Stimulated activated CD8-positive, alpha-beta memory T cell treated with anti-CD3 and anti-CD28 coated beads, Interleukin-15, amount 100 ng/mL, for 1 hour (primary cell): ENCODE measurements around the gene TYMP.

Experiments
- DNase-seq: peaks from one replicate; pipeline ENCODE4 v3.0.0-alpha.2; 2020; ENCODE audit warnings: low read depth

Gene TYMP

DNA sequence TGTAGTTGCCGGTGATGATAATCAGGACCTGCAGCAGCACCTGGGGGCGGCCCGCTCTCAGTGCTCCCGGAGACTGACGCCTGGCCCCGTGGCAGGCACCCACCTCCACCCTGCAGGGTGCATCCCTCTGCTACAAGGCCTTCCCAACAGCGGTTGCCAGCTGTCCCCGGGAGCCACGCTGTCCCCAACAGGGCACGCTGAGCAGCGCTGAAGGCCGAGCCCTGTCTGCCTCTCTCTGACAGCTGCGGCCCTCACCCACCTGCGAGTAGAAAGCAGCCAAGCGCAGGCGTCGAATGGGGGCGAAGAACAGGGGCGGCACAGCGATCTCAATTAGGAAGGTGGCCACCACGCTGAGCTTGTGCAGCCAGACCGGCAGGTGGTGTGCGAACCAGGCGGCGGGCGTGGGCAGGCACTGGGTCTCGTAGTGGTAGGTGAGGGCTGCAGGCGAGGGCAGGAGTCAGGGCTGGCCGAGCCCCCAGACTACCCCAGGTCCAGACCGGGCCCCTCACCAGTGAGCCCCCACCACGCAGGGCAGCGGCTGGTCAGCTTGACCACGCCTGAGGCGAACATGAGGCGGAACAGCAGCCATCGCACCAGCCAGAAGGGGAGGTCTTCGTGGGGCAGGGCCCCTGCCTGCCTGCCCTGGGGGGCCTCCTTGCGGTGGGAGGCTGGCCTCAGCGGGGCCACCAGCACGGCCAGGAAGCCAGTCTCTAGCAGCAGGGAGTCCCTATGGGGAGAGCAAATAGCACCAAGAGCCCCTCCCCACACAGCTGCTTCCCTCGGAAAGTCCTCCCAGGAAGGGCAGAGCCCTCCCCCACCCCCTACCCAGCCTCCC, 23.8 kb downstream of the TYMP start:
- DNase-seq: no peak

DNA sequence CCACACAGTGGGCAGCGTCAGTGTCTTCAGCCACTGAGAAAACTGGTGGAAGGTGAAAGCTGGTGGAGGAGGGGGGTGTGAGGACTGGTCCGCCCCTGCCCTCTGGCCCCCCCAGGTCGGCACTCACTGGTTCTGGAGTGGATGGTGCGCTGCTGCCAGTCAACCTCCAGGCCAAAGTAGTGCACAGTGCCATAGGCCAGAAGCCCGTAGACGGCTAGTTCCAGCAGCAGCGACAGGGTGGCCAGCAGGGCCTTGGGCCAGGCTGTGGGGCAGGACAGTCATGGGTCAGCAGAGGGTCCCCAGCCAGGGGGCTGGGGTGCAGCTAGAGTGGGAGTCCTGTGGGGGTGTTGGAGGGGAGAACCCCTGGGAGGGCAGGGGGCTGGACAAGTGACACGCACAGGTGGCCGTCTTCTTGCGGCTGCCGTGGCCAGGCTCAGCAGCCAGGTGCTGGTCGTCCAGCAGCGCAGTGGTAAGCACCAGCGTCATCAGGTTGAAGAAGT, 24.5 kb downstream of the TYMP start:
- DNase-seq: no peak

DNA sequence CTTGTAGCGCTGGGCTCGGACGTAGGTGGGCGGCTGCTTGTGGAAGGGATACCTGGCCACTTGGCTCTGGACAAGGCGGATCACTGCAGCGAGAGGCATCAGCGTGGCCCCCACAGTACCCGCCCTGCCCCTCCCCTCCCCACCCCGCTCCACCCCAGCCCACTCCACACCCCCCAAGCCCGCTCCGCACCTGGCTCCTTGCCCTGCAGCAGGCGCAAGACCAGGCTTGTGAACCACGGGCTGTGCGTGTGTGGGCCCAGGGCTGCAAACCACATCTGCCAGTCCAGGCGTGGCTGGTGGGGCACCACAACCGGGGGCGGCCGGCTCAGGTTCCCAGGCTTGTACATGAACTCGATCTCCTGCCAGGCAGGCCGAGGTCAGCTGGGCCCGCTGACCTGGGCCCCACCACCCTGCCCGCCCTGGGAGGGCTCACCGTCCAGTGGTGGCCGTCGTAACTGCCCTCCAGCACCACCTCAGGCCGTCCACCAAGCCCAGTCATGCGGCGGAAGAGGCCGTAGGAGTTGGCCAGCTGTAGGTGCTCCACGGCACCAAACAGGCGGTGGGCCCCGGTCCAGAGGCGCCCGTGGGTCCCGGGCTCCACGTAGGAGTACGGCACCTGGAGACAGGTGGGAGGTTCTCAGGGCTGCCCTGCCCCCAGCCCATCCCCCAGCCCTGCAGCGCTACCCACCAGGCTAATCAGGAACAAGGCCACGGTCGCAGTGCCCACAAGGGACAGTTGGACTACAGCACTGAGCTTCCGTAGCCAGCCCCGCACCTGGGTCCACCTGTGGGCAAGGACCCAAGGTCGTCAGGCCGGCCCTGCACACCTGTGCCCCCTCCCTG, 25.2 kb downstream of the TYMP start:
- DNase-seq: no peak

DNA sequence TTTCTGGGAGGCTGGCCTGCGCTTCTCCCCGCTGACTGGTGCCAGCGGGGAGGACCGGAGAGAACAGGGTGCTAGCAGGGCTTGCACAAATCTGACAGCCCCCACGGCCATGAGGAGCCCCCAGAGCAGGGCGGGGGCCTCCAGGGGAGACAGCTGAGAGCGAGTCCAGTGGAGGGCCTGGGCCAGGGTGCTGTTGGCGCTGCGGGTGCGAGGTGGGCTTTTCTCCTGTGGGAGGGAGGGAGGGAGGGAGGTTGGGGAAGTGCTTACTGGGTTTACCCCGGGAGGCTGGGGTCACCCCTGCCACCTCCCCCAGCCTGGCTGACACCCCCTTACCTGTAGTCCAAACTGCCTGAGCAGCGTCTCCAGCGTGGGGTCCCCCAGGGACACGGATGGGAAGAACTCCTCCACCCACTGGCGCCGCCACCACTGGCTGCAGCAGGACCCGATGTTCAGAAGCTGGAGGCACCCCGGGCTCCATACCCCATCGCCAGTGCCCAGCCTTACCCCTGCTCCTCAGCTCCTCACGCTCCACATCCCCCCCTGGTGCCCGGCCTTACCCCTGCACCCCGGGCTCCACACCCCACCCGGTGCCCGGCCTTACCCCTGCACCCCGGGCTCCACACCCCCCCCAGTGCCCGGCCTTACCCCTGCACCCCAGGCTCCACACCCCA, 26.2 kb downstream of the TYMP start:
- DNase-seq: no peak

DNA sequence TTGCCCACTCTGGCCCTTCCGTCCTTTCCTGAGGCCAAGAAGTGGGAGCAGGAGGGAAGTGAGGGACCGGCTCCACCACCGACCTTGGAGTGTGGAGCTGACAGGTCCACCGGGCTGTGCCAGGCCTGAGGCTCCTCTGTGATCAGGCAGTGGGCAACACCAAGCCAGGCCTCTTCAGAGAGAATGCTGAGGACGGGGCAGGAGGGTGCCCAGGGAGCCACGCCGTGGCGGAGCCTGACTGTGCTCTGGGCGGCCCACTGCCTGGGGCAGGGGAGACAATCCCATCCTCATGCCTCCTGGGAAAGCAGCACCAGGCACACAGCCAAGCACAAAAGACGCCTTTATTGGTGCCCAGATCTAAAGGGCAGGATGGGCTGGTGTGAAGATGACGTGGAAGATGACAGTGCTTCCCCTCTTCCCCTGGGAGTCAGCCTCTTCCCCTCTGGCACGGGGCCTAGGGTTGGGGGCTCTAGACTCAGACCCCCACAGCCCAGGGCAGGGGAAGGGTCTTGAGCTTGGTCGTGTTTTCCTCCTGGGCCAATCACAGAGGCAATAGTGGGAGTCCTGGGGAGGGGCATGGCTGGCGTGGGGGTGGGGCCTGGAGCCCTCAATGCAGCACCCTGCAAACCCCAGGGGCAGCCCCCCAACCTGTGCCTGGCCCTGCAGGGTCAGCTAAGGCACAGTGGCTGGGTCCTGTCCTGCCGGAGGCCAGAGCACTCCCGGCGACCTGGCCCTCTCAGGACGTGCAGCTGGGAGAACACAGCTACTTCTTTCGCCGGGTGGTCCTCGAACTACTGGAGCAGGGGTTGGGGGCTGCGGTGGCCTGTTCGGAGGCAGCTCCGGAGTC, 27.0 kb downstream of the TYMP start:
- no peak for DNase-seq

DNA sequence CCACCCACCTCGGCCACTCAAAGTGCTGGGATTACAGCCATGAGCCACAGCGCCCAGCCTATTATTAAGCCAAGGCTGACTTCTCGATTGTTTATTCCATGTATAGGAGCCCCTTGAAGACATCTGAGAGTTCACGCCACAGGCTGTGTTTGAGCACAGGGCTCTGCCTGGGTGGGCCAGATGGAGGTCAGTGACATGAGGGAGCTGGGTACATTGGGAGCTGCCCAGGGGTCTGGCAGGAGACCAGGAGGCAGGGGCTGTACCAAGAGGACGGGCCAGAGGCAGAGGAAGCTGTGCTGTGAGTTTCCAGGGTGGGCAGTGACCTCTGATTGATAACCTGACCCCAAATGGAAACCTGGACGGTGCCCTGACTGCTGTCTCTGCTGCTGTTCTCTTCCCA, 27.7 kb downstream of the TYMP start:
- DNase-seq: no peak

DNA sequence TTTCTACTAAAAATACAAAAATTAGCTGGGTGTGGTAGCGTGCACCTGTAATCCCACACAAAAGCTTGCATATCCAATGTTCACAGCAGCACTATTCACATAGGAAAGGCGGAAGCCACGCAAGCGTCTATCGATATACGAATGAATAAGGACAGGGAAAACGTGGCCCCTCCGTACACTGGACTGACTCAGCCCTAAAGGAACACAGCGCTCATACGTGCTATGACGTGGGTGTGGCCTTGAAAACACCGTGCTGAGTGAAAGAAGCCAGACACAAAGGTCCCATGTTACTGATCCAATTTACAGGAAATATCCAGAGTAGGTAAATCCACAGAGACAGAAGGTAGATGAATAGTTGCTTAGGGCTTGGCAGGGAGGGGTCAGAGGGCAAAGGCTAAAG, 29.4 kb downstream of the TYMP start:
- DNase-seq: no peak

DNA sequence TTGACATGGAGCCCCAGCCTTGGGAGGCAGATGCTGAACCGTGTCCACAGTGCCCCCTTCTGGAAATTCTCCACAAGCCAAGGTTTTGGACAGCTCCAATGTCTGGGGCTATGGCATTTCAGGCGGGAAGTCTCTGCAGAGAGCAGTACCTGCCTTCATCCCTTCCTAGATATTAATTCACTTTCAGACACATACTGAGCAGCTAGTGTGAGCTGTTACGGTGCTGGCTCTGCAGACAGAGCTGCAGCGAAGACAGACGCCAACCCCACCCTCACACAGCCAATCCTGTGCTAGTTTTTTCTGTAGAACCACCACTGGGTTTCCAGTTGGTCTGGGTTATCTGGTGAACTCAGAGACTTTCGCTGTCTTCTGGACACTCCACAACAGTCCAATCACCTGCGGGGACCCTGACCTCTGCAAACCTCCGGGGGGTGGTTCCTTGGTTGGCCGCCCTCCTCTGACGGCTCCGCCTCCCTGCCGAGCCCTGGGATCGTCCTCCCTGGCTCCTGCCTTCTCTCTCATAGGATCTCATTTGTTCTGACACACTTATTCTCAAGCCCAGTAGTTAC, 31.4 kb downstream of the TYMP start:
- peak; percentile 54 for DNase-seq

DNA sequence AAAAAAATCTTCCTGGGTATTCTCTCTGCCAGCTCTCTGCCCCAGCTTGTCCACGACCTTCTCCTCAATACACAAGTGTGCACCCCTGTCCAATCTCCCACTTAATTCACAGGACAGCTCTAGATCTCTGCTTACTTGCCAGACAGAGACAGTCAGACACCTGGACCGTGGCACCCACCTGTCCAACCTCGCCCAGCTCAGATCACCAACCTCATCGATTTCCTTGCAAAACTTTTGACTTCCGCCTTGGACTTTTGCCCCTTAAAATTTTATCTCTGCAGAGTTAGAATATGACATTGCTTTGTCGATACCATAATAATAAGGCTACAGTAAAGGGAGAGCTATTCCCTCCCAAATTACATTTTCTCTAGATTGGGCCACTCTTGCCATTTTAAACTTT, 32.7 kb downstream of the TYMP start:
- no peak for DNase-seq

DNA sequence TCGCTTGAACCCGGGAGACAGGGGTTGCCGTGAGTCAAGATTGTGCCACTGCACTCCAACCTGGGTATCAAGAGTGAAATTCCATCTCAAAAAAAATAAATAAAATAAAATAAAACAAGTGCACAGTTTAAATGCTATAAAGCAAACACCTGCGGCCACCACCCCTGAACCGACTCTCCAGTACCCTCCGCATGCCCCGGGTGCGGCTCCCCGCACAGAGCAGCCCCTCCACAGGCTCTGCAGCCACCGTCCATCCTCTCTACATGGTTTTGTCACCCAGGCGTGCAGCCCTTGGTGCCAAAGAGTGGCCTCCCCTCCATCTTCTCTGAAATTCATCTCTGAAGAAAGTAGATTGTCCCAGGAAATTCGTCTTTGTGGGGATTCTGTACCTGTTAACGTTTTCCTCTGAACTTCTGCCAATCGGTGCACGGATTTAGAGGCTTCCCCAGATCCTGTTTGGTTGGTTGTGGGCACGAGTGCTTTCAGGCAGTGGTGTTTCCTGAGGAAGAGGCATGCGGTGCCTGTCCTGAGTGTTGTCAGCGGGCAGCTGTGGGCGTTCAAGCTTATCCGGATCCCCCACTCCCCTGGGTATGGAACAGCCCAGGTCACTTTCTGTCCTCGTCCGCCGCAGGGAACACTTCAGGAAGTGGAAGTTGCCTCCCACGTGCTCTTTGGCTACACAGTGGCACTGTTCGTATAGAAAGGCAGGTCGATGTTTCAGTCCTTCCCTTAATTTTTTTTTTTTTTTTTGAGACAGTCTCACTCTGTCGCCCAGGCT, 39.1 kb downstream of the TYMP start:
- DNase-seq: no peak

DNA sequence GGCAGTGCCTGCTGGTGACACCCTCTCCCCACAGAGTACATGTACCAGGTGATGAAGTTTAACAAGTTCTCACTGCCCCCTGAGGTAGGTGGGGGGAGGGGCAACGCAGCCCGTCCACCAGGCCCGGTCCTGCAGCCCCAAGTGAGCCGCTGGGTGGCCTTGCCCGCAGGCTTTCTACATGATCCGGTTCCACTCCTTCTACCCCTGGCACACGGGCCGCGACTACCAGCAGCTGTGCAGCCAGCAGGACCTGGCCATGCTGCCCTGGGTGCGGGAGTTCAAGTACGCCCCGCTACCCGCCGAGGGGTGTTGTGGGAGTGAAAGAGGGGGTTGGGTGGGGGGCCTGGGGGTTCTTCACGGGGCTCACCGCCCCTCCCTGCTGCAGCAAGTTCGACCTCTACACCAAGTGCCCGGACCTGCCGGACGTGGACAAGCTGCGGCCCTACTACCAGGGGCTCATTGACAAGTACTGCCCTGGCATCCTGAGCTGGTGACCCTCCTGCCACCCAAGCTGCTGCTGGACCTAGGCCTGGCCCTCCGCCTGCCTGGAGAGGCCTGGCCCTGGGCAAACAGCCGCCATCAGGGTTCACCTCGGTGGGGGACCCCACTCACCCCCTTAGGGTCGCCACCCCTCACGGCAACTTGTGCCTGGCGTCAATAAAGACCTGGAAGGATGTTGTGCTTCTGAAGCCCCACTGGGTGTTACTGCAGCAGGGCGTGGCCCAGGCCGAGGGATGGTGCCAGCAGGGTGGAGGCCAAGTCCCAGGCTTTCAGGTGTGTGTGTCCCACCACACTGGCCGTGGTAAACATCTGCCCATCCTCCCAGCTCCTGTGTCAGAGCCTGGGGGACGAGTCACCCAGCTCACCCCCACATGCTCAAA, 40.2 kb downstream of the TYMP start:
- no peak for DNase-seq

DNA sequence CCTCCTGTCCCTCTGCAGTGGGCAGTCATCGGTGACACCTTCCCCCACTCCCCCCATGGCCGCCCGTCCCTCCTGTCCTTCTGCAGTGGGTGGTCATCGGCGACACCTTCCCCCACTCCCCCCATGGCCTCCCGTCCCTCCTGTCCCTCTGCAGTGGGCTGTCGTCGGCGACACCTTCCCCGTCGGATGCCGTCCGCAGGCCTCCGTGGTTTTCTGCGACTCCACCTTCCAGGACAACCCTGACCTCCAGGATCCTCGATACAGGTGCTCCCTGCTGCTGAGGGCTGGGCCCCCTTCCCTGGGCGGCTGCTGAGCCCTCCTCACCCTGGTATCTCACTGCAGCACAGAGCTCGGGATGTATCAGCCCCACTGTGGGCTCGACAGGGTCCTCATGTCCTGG, 40.9 kb downstream of the TYMP start:
- no peak for DNase-seq

DNA sequence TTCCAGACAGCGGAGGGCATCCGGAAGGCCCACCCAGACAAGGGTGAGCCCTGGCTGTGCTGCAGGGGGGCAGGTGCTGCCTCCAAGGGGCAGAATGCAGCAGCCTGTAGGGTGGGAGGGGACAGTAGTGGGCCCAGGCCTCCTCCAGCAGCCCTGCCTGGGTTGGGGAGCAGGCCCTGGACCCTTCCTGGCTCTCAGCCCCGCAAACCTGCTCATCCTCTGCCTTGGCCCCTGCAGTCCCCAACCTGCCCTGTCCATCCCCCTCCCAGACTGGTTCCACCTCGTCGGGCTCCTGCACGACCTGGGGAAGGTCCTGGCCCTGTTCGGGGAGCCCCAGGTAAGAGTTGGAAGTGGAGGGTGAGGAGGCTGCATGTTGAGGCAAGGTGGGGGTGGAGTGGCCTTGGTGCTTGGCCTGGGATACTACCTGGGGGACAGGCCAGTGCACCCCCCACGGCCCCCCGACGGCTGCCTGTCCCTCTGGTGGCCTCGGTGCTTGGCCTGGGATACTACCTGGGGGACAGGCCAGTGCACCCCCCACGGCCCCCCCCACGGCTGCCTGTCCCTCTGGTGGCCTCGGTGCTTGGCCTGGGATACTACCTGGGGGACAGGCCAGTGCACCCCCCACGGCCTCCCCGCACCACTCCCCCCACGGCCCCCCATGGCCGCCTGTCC, 41.7 kb downstream of the TYMP start:
- no peak for DNase-seq

DNA sequence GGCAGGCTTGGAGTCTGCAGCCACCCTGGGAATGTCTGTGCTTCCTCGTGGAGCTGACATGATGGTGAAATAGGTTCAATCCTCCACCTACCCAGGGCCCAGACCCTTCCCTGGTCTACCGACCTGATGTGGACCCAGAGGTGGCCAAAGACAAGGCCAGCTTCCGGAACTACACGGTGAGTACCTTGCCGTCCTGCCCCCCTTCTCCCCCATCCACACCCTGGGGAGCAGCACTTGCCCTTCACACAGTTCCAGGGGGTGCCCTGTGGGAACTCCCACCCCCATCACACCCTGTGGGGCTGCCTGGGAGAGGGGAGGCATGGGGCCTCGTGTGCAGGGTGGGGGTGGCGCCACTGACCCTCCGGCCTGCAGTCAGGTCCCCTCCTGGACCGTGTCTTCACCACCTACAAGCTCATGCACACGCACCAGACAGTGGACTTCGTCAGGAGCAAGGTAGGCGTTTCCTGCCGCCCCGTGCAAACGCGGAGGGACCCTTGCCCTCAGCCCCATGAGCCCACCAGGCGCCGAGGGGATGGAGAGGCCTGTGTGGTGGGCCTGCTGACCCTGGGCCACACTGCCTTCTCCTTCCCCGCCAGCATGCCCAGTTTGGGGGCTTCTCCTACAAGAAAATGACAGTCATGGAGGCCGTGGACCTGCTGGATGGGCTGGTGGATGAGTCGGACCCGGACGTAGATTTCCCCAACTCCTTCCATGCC, 42.4 kb downstream of the TYMP start:
- no peak for DNase-seq

DNA sequence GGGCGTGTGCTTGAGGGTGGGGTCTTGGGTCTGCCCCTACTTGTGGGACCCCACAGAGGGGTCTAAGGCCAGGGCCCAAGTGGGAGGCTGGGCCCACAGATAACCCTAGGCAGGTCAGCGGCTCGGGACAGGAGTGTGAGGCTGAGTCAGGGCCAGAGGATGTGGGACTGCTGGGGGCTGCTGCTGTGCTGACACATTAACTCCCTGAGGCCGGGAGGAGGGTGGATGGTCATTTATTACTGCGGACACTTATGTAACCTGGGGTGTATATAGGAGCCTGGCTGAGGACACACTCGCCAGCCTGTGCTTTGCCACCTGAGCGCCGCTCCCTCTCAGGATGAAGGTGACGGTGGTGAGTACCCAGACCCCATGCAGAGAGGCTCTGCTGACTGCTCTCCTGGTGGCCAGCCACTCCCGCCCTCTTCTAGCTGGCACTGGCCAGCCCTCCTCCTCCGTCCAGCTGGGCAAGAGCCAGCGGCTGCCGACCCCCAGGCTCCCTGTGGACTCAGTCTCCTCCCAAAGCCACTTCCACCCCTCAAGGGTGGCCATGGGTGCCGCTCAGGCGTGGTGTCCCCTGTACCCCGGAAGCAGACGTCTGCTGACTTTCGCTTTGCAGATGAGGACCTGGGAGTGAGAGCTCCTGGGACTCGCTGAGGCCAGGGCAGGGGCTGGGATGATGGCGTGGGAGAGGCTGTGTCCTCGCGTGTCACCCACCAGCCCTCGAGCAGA, 43.1 kb downstream of the TYMP start, which contains the start of gene MIOX:
Gene MIOX, plus strand, starts transcription at position 299 of the 729 bp plus-strand sequence. Its CDS starts 39 bp downstream, at position 338.
- no peak for DNase-seq

DNA sequence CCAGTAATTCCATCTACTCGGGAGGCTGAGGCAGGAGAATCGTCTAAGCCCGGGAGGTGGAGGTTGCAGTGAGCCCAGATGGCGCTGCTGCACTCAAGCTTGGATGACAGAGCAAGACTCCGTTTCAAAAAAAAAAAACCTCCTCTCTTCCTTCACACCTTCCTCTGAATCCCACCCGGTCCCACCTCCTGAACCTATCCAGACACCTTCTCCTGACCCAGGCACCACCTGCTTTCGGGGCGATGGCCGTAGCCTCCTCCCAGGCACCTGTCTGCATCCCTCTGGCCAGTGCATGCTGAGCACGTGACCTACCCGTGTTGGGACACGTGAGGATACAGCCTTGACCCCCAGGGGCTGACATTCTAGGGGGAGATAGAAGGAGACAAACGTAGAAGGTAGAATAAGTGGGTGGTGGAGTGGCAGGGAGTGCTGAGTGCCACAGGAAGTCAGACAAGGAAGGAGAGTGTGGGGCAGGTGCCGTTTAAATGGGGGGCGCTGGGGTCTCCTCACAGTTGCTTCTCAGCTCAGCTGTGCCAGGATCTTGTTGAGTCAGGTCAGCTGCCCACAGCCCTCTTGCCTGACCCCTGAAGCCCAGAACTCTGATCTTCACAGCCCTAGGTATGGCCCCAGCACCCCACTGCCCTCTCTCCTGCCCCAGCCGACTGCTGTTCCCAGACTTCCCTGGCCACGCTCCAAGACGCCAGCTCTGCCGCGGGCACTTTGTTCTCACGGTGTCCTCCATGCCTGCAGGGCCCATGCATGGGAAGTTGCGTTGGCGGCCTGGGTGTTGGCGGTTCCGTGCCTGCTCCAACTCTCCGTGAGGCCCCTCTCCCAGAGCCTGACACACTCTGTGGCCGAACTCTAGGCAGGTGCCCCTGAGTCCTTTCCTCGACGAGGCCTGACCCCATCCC, 44.3 kb downstream of the TYMP start:
- DNase-seq: no peak
